ENCODE measurements around the gene FKBP5. TPM values are rescaled to one million over a fixed set of nuclear protein-coding genes. Genes with fewer than 3 reads are reported as not detected.
"Not testable (repeated sequence)": the region's sequence is repeated elsewhere in the genome, so short reads cannot be mapped to it uniquely, and the experiment has no call there.

FKBP5 gene
- polyA plus RNA-seq, 4 donors, result 24.1 to 27.8 (median 25.8) TPM

DNA sequence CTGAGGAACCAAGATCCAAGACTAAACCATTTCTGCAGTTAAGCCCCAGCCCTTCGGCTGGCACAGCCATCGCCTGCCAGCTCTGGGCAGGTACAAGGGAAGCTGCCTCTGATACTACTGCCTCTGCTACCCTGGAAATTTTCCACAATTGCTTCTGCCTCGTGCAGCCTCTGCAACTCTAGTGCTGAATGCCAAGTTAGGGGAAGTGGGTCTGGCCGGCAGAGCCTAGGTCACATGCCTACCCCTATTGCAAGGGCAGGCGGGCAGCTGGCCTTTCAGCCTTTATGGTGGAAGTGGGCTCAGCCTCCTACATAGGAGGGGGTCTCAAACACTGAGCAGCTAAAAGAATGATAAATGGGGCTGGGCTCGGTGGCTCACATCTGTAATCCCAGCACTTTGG, 131.5 kb downstream of the FKBP5 start:
- no peak for DNase-seq (ENCODE audit: low read depth in 4 of 4, low spot score in 2 of 4)

DNA sequence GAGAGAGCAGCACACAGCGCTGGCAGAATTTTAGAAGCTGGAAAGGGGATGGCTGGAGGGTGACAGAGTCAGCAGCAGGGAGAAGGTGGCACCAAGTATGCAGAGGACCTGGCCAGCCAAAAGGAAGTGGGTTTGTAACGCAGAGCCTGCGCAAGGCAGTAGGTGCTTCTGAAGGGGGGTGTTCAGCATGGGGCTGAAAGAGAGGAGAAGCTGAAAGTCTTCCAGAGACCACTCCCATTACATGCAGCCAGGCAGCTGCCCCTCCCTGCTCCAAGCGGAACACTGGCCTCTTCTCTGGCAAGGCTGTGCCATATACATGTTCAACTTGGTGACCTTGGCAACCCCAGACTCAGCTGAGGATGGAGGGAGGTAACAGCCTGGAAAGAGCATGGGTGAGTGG, 133.9 kb downstream of the FKBP5 start:
- DNase-seq (ENCODE audit: low read depth in 4 of 4, low spot score in 2 of 4), result no peak

DNA sequence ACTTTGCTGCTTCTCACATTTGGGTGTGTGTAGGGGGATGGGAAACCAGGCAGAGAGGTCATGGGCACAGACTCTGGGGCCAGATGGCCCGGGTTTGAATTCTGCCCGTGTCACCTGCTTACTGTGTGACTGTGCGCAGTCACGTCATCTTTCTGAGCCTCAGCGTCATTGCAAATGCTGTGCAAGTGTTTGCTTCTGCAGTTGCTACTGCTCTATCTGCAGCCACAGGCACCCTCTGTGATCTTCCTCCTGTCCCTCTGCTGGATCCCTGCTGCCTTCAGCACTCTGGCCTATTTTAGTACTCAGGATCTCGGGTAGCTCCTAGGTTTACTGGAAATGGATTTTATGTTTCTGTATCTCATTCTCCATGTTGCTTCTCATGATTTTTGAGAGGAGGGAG, 135.4 kb downstream of the FKBP5 start:
- no peak for DNase-seq (ENCODE audit: low read depth in 4 of 4, low spot score in 2 of 4)

GRCh38 chr6:35552285-35552917, 136.3 kb downstream of the FKBP5 start:
- no peak for DNase-seq (ENCODE audit: low read depth in 4 of 4, low spot score in 2 of 4)

GRCh38 chr6:35550437-35550836, 138.3 kb downstream of the FKBP5 start:
- no peak for DNase-seq (ENCODE audit: low read depth in 4 of 4, low spot score in 2 of 4)

- no peak for DNase-seq (ENCODE audit: low read depth in 4 of 4, low spot score in 2 of 4)
These were observed 141.0 kb downstream of the FKBP5 start for GRCh38 chr6:35547676-35548075.

DNA sequence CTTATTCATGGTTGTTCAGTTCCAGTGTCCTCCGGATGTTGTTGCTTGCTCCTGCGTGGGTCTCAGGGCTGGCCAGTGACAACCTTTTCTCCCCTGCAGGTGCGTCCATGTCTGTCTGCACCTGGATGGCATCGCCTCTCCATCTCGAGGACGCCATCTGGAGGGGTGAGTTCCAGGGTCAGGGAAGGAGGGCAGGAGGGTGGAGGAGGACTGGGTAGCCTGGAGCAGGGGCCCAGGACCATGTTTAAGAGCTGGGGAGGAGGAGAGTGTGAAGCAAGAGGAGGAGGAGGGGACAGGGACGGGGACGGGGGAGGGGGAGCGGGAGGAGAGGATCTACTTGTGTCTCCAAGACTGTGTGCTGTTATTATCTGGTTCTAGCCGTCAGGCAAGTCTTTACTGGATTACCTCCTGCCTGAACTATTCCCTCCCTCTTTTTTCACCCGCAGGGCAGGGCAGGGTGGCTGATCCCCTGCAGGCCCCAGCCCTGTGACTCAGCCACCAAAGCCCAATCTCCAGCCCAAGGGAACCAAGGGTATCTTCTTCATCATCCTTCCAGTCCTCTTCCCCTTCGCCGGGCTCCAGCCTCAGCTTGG, 143.8 kb downstream of the FKBP5 start:
- no peak for DNase-seq (ENCODE audit: low read depth in 4 of 4, low spot score in 2 of 4)

GRCh38 chr6:35543459-35544193, 145.1 kb downstream of the FKBP5 start:
- no peak for DNase-seq (ENCODE audit: low read depth in 4 of 4, low spot score in 2 of 4)

DNA sequence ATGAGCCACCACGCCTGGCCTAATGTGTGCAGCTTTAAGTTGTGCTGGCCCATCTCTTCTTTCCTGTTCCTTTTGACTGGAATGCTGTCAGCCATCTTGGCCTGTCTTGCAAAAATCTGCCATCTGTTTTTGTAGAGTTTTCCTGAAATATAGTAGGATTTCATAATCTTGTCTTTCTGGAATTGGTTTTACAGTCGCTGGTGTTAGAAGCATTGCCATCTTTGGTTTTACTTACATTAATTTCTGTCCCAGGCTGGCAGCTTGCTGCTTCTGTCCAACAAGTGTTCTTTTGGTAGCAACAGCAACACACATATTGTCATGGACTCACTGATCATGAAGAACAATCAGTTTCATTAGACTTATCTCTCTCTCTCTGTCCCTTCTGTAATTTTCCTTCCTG, 146.9 kb downstream of the FKBP5 start:
- DNase-seq (ENCODE audit: low read depth in 4 of 4, low spot score in 2 of 4), result no peak

GRCh38 chr6:35539223-35539622, 149.5 kb downstream of the FKBP5 start:
- no peak for DNase-seq (ENCODE audit: low read depth in 4 of 4, low spot score in 2 of 4)

- DNase-seq (ENCODE audit: low read depth in 4 of 4, low spot score in 2 of 4), result not testable (repeated sequence)
These were observed 152.9 kb downstream of the FKBP5 start for GRCh38 chr6:35535847-35536246.

DNA sequence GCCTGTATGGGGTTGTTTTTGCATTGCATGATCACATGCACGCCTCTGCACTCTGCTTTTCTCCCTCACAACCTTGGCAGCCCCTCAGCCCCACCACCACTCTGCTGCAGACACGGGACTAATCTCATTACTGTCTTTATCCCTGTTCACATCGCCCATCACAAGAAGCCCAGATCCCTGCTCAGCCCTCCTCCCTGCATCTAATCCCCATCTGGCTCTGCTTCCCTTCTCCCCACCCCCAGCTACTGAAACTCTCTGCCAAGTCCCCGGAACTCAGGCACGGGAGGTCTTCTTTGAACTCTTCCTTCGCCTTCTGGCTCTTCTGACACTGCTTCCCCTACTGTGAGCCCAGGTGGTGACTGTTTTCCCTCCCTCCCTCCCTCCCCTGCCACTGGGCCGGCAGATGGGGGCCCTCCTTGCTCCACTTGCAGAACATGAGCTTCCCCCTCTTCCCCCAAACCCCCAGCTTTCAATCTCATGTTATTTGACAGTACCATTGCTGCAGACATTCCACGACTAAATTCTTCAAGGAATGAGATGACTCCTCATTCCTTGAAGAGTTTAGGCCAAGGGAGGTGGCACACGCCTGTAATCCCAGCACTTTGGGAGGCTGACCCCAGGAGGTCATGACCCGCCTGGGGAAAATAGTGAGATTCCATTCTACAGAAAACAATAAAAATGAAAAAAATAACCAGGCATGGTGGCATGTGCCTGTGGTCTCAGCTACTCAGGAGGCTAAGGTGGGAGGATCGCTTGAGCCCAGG, 154.1 kb downstream of the FKBP5 start:
- no peak for DNase-seq (ENCODE audit: low read depth in 4 of 4, low spot score in 2 of 4)

DNA sequence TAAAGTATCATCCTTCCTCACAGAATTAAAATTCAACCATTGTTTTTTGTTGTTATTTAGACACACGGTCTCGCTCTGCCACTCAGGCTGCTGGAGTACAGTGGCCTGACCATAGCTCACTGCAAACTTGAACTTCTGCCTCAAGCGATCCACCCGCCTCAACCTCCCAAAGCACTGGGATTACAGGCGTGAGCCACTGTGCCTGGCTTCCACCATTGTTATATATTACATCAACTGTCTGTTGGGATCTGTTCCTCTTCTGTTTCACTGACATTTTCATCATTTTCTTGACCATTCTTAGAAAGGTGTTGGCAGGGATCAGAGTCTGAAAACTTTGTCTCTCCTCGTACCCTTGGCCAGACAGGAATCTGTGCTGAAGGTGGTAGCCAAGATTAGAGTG, 154.7 kb downstream of the FKBP5 start:
- DNase-seq (ENCODE audit: low read depth in 4 of 4, low spot score in 2 of 4), result no peak

GRCh38 chr6:35532126-35532525, 156.6 kb downstream of the FKBP5 start:
- DNase-seq (ENCODE audit: low read depth in 4 of 4, low spot score in 2 of 4), result no peak

GRCh38 chr6:35524380-35525020, 164.2 kb downstream of the FKBP5 start:
- DNase-seq (ENCODE audit: low read depth in 4 of 4, low spot score in 2 of 4), result no peak

Other genes starting within 250 kb of the FKBP5 start
- gene FANCE, start 236.6 kb downstream of the FKBP5 start, polyA plus RNA-seq (ENCODE audit: insufficient read length in 4 of 4), result 10 to 100 TPM in 3 of 4 donors, 1 to 10 TPM in 1; 9.6 to 12.4 (median 11.3) TPM
- gene RPL10A, start 220.5 kb downstream of the FKBP5 start, polyA plus RNA-seq (ENCODE audit: insufficient read length in 4 of 4), result 1,000 to 10,000 TPM; 1,735 to 2,163 (median 2,054) TPM
- gene TEAD3, start 191.8 kb downstream of the FKBP5 start, polyA plus RNA-seq (ENCODE audit: insufficient read length in 4 of 4), result 10 to 100 TPM; 39.7 to 64.4 (median 50.9) TPM
- 1 to 10 TPM; 1.3 to 4.9 (median 2.3) TPM for gene TULP1, start 176.0 kb downstream of the FKBP5 start, polyA plus RNA-seq (ENCODE audit: insufficient read length in 4 of 4)
- gene ARMC12, start 48.1 kb upstream of the FKBP5 start, polyA plus RNA-seq (ENCODE audit: insufficient read length in 4 of 4), result 1 to 10 TPM in 2 of 4 donors, under 1 TPM in 2; 0.56 to 1.7 (median 1.1) TPM
- under 1 TPM in 1 of 4 donors, not detected in 3; 0.52 TPM for gene CLPSL2, start 87.7 kb upstream of the FKBP5 start, polyA plus RNA-seq (ENCODE audit: insufficient read length in 4 of 4)
- 1 to 10 TPM in 1 of 4 donors, under 1 TPM in 2, not detected in 1; 0.60 to 1.1 (median 0.73) TPM for gene CLPSL1, start 92.1 kb upstream of the FKBP5 start, polyA plus RNA-seq (ENCODE audit: insufficient read length in 4 of 4)
- gene CLPS, start 108.4 kb upstream of the FKBP5 start, polyA plus RNA-seq (ENCODE audit: insufficient read length in 4 of 4), result under 1 TPM in 2 of 4 donors, not detected in 2; 0.30 to 0.39 TPM
- gene LHFPL5, start 116.4 kb upstream of the FKBP5 start, polyA plus RNA-seq (ENCODE audit: insufficient read length in 4 of 4), result under 1 TPM in 3 of 4 donors, not detected in 1; 0.07 to 0.36 (median 0.08) TPM
- gene SRPK1, start 232.2 kb upstream of the FKBP5 start, polyA plus RNA-seq (ENCODE audit: insufficient read length in 4 of 4), result 10 to 100 TPM; 43.3 to 56.8 (median 48.8) TPM

Data from left renal cortex interstitium (tissue), 4 donors.